Endothelial cell of umbilical vein (primary cell): ENCODE measurements around the gene ACOX3. TPM values are rescaled to one million over a fixed set of nuclear protein-coding genes. Genes with fewer than 3 reads are reported as not detected.

Experiments used
- BruUV-seq: library from RNA; stranded (reverse); fragments of 400-500 nt; replicated peaks from 2 replicates; lab custom pipeline; 2021; lab: Mats Ljungman, UMichigan
- CTCF ChIA-PET: fragments of 300-600, 350-600 bp; sonication (Branson Sonifier 250); formaldehyde crosslinking; loops from one replicate; lab custom pipeline; 2021; ENCODE audit warnings: antibody characterized with exemption, inconsistent platforms; lab: Charles Lee
- POLR2A ChIA-PET: fragments of 300-600, 350-600 bp; sonication (Branson Sonifier 250); formaldehyde crosslinking; loops from one replicate; lab custom pipeline; 2021; ENCODE audit warnings: antibody characterized with exemption, inconsistent platforms; lab: Charles Lee
- DNase-seq: peaks from one replicate; pipeline ENCODE4 v3.0.0-alpha.2; 2011; ENCODE audit warnings: low read depth, low spot score
- FAIRE-seq: peaks from 2 replicates; lab custom pipeline; 2011; peaks lifted over from hg19 to GRCh38; lab: Jason Lieb, UNC
- H2AFZ ChIP-seq: 2 replicates; pipeline ENCODE4 v1.6.0; 2012; ENCODE audit warnings: low read depth, low read length, control low read depth, inconsistent platforms
- H3K27ac ChIP-seq: 2 replicates; pipeline ENCODE4 v1.5.1; 2011; ENCODE audit warnings: low read depth, mild to moderate bottlenecking, control low read depth, low read length, moderate library complexity; ENCODE audit not compliant: insufficient read depth
- H3K27me3 ChIP-seq, 2 experiments: 2 replicates each; pipeline versions ENCODE4 v1.6.0 to v1.6.1; 2011; ENCODE audit warnings: low read length in 2 of 2, mixed read lengths in 1 of 2; ENCODE audit not compliant: control insufficient read depth in 2 of 2, insufficient read depth in 2 of 2
- H3K36me3 ChIP-seq, 2 experiments: 2 replicates in 1 of 2; 3 replicates in 1 of 2; pipeline ENCODE4 v1.5.1; 2011; ENCODE audit warnings: low read length in 2 of 2, mild to moderate bottlenecking in 1 of 2, moderate library complexity in 1 of 2; ENCODE audit not compliant: control insufficient read depth in 2 of 2, insufficient read depth in 2 of 2; ENCODE audit errors: extremely low read depth in 1 of 2
- H3K4me1 ChIP-seq: 3 replicates; pipeline ENCODE4 v1.5.1; 2011; ENCODE audit warnings: mild to moderate bottlenecking, low read length; ENCODE audit not compliant: control insufficient read depth, insufficient read depth; ENCODE audit errors: extremely low read depth
- H3K4me2 ChIP-seq: 2 replicates; pipeline ENCODE4 v1.6.1; 2011; ENCODE audit warnings: low read length, control low read depth, mixed read lengths; ENCODE audit not compliant: insufficient read depth
- H3K4me3 ChIP-seq, 3 experiments: fragments of 200-600 bp in 1 of 3; sonication (generic), shearing (Covaris generic) in 1 of 3; replicated peaks in 1 of 3; 2 replicates each; pipeline ENCODE4 v1.5.1; 2011 to 2016; ENCODE audit warnings: control low read depth in 3 of 3, low read length in 3 of 3, mild to moderate bottlenecking in 2 of 3, inconsistent platforms in 1 of 3, low read depth in 1 of 3, moderate library complexity in 1 of 3; ENCODE audit not compliant: insufficient read depth in 1 of 3
- H3K79me2 ChIP-seq: 2 replicates; pipeline ENCODE4 v1.6.0; 2012; ENCODE audit warnings: low read length, inconsistent platforms; ENCODE audit not compliant: control insufficient read depth, insufficient read depth
- H3K9ac ChIP-seq: replicated peaks from 2 replicates; pipeline ENCODE3; 2011; ENCODE audit warnings: low read length, control low read depth; ENCODE audit not compliant: insufficient read depth; ENCODE audit errors: extremely low read depth
- H3K9me1 ChIP-seq: replicated peaks from 3 replicates; pipeline ENCODE4 v1.6.0; 2011; ENCODE audit warnings: mild to moderate bottlenecking, low read length; ENCODE audit not compliant: control insufficient read depth, insufficient read depth; ENCODE audit errors: extremely low read depth
- H3K9me3 ChIP-seq: replicated peaks from 2 replicates; pipeline ENCODE4 v1.5.1; 2012; ENCODE audit warnings: low read length, inconsistent platforms; ENCODE audit not compliant: control insufficient read depth, insufficient read depth
- H4K20me1 ChIP-seq: replicated peaks from 2 replicates; pipeline ENCODE3; 2011; ENCODE audit warnings: mild to moderate bottlenecking, low read length; ENCODE audit not compliant: control insufficient read depth, insufficient read depth; ENCODE audit errors: extremely low read depth
- EZH2 ChIP-seq: IDR thresholded peaks from 2 replicates; pipeline ENCODE4 v1.6.1; 2012; ENCODE audit warnings: borderline replicate concordance, low read depth, mild to moderate bottlenecking, moderate library complexity, low read length, inconsistent platforms; ENCODE audit not compliant: severe bottlenecking
- FOS ChIP-seq: IDR thresholded peaks from 2 replicates; pipeline ENCODE4 v1.6.1; 2011; ENCODE audit warnings: mild to moderate bottlenecking, low read length, moderate library complexity, borderline replicate concordance; ENCODE audit not compliant: insufficient read depth
- GATA2 ChIP-seq: IDR thresholded peaks from 2 replicates; pipeline ENCODE4 v1.7.0; 2011; ENCODE audit warnings: low read depth, mild to moderate bottlenecking, moderate library complexity, mixed read lengths, low read length; ENCODE audit not compliant: insufficient read length, insufficient read depth
- JUN ChIP-seq: IDR thresholded peaks from 2 replicates; pipeline ENCODE4 v1.6.1; 2011; ENCODE audit warnings: borderline replicate concordance, low read depth; ENCODE audit not compliant: insufficient read length, insufficient read depth
- MYC ChIP-seq: IDR thresholded peaks from one replicate; pipeline ENCODE4 v1.6.1; 2011; ENCODE audit warnings: mild to moderate bottlenecking, low read depth, low read length
- POLR2A ChIP-seq: IDR thresholded peaks from 2 replicates; pipeline ENCODE4 v1.6.1; 2012; ENCODE audit warnings: low read depth, mild to moderate bottlenecking, control low read depth, low read length
- POLR2AphosphoS5 ChIP-seq: IDR thresholded peaks from 2 replicates; pipeline ENCODE4 v1.6.1; 2012; ENCODE audit warnings: low read depth, mild to moderate bottlenecking, control low read depth, low read length, moderate library complexity; ENCODE audit not compliant: insufficient read depth
- dilution Hi-C: fragments of 300-500 bp; cut with MboI; formaldehyde crosslinking; loops from one replicate; pipeline ENCODE4 v1.15.0; 2019; ENCODE audit warnings: low sequenced_read_pairs; ENCODE audit not compliant: extremely low pct_ligation_motif_present
- intact Hi-C: fragments of 100-400 bp; cut with micrococcal nuclease; formaldehyde crosslinking; loops from one replicate; pipeline ENCODE4 v1.10.0; 2022
- polyA plus RNA-seq, 4 experiments: library from polyadenylated mRNA; depleted of rRNA in 3 of 4; stranded (reverse) in 3 of 4; unstranded in 1 of 4; fragments of >200 nt; gene quantifications; 2 replicates each; pipeline versions ENCODE4 v1.2.1 to v1.2.3, GENCODE V29; 2011 to 2012; ENCODE audit warnings: missing spikeins in 1 of 4
- total RNA-seq: library from RNA; stranded (reverse); gene quantifications from 2 replicates; pipeline ENCODE4 v1.2.3, GENCODE V29; 2021
- TF ChIP-seq, protein P1 (sequence below), 2 donors: IDR thresholded peaks; 1 replicate in 1 of 2; 2 replicates in 1 of 2; pipeline ENCODE4 v1.5.1; 2011; ENCODE audit warnings: low read length in 2 of 2, mild to moderate bottlenecking in 2 of 2, moderate library complexity in 2 of 2, control low read depth in 1 of 2, inconsistent platforms in 1 of 2, low read depth in 1 of 2; ENCODE audit not compliant: insufficient read depth in 1 of 2; ENCODE audit errors: extremely low read depth in 1 of 2
- TF ChIP-seq, protein P2 (sequence below): IDR thresholded peaks from 2 replicates; pipeline ENCODE4 v1.6.1; 2011; ENCODE audit not compliant: insufficient read depth, insufficient read length

The ACOX3 gene
- total and polyA plus RNA-seq, 2 donors (not counting 3 experiments of a cell fraction or from before 2014, with no cell fraction given), result 13.0 to 26.3 TPM

DNA sequence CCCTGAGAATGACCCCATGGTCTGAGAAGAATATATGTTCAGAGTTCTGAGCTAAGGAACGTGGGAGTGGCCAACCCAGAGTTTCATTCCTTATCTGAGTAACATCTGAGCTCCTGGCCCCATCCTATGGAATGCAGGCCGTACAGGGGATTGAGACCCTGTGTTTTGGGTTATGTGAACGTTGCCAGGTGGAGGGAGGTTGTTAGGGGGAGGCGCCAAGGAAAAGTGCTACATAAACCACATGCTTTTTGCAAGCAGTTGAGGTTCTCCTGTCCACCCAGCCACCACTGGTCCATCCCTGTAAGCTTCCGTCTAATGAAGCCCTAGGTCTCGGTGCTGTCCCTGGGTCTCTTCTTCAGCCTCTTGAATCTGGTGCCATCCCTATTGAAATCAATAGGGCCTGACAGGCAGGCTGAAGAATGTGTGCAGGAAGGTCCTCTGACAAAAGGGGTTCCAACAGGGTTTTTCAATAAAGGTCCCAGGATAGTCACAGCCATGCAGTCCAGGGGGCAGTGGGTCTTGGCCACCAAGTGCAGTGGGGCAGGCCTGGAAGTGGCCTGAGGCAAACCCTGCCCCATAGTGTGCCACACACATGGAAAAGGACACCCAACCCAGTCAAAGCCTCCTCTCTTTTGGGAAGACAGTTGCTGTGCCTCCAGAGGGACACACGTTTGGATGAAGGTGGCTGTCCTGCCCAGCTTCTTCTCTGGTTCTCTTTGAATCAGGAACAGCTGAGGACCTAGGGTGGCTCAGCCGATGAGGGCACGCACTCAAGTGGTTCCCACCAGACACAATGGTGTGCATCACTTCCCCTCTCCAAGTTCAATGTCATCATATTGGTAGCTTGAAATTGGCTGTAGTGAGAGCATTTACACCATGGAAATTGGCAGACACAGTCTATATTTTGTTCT, 117.5 kb downstream of the ACOX3 start:
- ChIA-PET CTCF (interaction anchor here (1.0 to 1.1 kb wide), 2 partner anchors 22 to 80 kb away, joined by 4 to 6 read pairs; no protein-coding TSS in a partner anchor), POLR2A (no interaction called here)
- Histone ChIP-seq H3K9me1 (no peaks in the 10 kb centered on the region), H3K36me3 (no peaks in the 10 kb centered on the region), H3K9ac (no peak overlapping the region), H3K4me3 (no peak overlapping the region), H3K27ac (no peak overlapping the region), H4K20me1 (no peaks in the 10 kb centered on the region), H3K27me3 (peaks cover 2 to 3% of the 10 kb centered on the region in 2 experiments), H2AFZ (no peak overlapping the region), H3K9me3 (no peaks in the 10 kb centered on the region), H3K4me2 (no peak overlapping the region), H3K79me2 (no peaks in the 10 kb centered on the region), H3K4me1 (no peaks in the 10 kb centered on the region)
- intact Hi-C loops, result no loop called here
- no peak for TF ChIP-seq POLR2A
- TF ChIP-seq POLR2AphosphoS5, result no peak
- BruUV-seq, result no TSS peak
- no peak for FAIRE-seq
- DNase-seq, result no peak
- dilution Hi-C loops, result no loop called here

DNA sequence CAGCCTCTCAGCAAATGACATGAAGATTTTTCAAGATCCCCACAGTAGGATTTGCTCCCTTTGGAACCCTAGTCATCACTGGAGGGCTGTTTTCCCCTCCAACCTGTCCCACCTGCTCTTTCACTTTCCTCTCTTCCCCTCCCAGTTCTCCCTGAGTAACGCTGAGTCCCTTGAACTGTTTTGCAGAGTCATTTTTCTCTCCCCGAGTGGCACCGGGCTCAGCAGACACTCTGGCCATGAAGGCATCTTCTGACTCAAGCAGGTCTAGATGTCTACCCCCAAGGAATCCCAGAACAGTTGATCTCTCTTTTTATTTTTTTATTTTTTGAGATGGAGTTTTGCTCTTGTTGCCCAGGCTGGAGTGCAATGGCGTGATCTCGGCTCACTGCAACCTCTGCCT, 118.8 kb downstream of the ACOX3 start:
- POLR2A ChIA-PET, result no interaction called here
- no TSS peak for BruUV-seq
- Histone ChIP-seq H3K4me1 (no peaks in the 10 kb centered on the region), H3K4me2 (no peak overlapping the region), H3K9me3 (no peaks in the 10 kb centered on the region), H2AFZ (no peak overlapping the region), H3K36me3 (no peaks in the 10 kb centered on the region), H3K79me2 (no peaks in the 10 kb centered on the region), H3K9me1 (no peaks in the 10 kb centered on the region), H3K9ac (no peak overlapping the region), H3K27ac (no peak overlapping the region), H3K4me3 (no peak overlapping the region), H4K20me1 (no peaks in the 10 kb centered on the region), H3K27me3 (peaks cover 2 to 3% of the 10 kb centered on the region in 2 experiments)
- CTCF ChIA-PET, result no interaction called here
- dilution Hi-C loops, result no loop called here
- TF ChIP-seq POLR2A, result no peak
- TF ChIP-seq GATA2, result no peak
- TF ChIP-seq JUN, result no peak
- TF ChIP-seq, protein P1, sequence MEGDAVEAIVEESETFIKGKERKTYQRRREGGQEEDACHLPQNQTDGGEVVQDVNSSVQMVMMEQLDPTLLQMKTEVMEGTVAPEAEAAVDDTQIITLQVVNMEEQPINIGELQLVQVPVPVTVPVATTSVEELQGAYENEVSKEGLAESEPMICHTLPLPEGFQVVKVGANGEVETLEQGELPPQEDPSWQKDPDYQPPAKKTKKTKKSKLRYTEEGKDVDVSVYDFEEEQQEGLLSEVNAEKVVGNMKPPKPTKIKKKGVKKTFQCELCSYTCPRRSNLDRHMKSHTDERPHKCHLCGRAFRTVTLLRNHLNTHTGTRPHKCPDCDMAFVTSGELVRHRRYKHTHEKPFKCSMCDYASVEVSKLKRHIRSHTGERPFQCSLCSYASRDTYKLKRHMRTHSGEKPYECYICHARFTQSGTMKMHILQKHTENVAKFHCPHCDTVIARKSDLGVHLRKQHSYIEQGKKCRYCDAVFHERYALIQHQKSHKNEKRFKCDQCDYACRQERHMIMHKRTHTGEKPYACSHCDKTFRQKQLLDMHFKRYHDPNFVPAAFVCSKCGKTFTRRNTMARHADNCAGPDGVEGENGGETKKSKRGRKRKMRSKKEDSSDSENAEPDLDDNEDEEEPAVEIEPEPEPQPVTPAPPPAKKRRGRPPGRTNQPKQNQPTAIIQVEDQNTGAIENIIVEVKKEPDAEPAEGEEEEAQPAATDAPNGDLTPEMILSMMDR (IDR thresholded peaks at IDR 0.05; ENCODE audit: extremely low read depth in 1 of 2, insufficient read depth in 1 of 2, low read depth in 1 of 2, low read length in 2 of 2), result no peak
- no peak for TF ChIP-seq POLR2AphosphoS5
- no peak for TF ChIP-seq MYC
- TF ChIP-seq FOS, result no peak
- no peak for TF ChIP-seq EZH2
- TF ChIP-seq, protein P2, sequence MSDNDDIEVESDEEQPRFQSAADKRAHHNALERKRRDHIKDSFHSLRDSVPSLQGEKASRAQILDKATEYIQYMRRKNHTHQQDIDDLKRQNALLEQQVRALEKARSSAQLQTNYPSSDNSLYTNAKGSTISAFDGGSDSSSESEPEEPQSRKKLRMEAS, result no peak
- intact Hi-C loops, result no loop called here
- no peak for DNase-seq
- FAIRE-seq, result no peak
